Measurements from ENCODE around the gene SPOCK3. TPM values are rescaled to one million over a fixed set of nuclear protein-coding genes. Genes with fewer than 3 reads are reported as not detected.

The SPOCK3 gene
- total RNA-seq, 4 donors from 2014 or later: not detected

- intact Hi-C loops (cut with DNase I; ENCODE audit: low total_unique reads): no loop called here
- TF ChIP-seq POLR2A (IDR thresholded peaks at IDR 0.05) (no peak), CTCF (IDR thresholded peaks at IDR 0.05) (no peak)
- DNase-seq (ENCODE audit: low spot score in 2 of 2): no peak
- WGBS, 2 donors: 81 to 82% methylated on average over 2 of the region's 2 CpGs
- no peak overlapping the region for H3K4me3 ChIP-seq (ENCODE audit: low read depth, poor library complexity, severe bottlenecking)
Observed at GRCh38 chr4:167239627-167240026, 5.3 kb upstream of the SPOCK3 start.

GRCh38 chr4:167238226-167238625 is 3.9 kb upstream of the SPOCK3 start:
- TF ChIP-seq CTCF (IDR thresholded peaks at IDR 0.05) (no peak), POLR2A (IDR thresholded peaks at IDR 0.05) (no peak)
- no peak for DNase-seq (ENCODE audit: low spot score in 2 of 2)
- intact Hi-C loops (cut with DNase I; ENCODE audit: low total_unique reads): no loop called here
- H3K4me3 ChIP-seq (ENCODE audit: low read depth, poor library complexity, severe bottlenecking): no peak overlapping the region
- WGBS, 2 donors: 48 to 50% methylated on average over 1 of the region's 1 CpG

GRCh38 chr4:167233685-167234315 is 494 bp downstream of the SPOCK3 start:
- intact Hi-C loops (cut with DNase I; ENCODE audit: low total_unique reads): no loop called here
- TF ChIP-seq CTCF (IDR thresholded peaks at IDR 0.05): no peak
- no peak for TF ChIP-seq POLR2A (IDR thresholded peaks at IDR 0.05)
- WGBS, 2 donors: 1 to 2% methylated on average over 35 to 40 of the region's 40 CpGs
- no peak for DNase-seq (ENCODE audit: low spot score in 2 of 2)
- peak overlapping the region; percentile 14 for H3K4me3 ChIP-seq (ENCODE audit: low read depth, poor library complexity, severe bottlenecking)

GRCh38 chr4:167232805-167233684 is 1.2 kb downstream of the SPOCK3 start:
- 25 to 32% methylated on average over 25 of the region's 25 CpGs for WGBS, 2 donors
- intact Hi-C loops (cut with DNase I; ENCODE audit: low total_unique reads): no loop called here
- no peak overlapping the region for H3K4me3 ChIP-seq (ENCODE audit: low read depth, poor library complexity, severe bottlenecking)
- TF ChIP-seq POLR2A (IDR thresholded peaks at IDR 0.05) (no peak), CTCF (IDR thresholded peaks at IDR 0.05) (no peak)
- no peak for DNase-seq (ENCODE audit: low spot score in 2 of 2)

- 84% methylated on average over 5 of the region's 5 CpGs for WGBS, 2 donors
- intact Hi-C loops (cut with DNase I; ENCODE audit: low total_unique reads): no loop called here
- TF ChIP-seq CTCF (IDR thresholded peaks at IDR 0.05) (no peak), POLR2A (IDR thresholded peaks at IDR 0.05) (no peak)
- no peak for DNase-seq (ENCODE audit: low spot score in 2 of 2)
- H3K4me3 ChIP-seq (ENCODE audit: low read depth, poor library complexity, severe bottlenecking): no peak overlapping the region
Observed at GRCh38 chr4:167230744-167231143, 3.5 kb downstream of the SPOCK3 start.
